ENCODE results near the gene PID1. TPM values are rescaled to one million over a fixed set of nuclear protein-coding genes. Genes with fewer than 3 reads are reported as not detected.

The PID1 gene
- total RNA-seq, 1 experiment from 2014 or later = 0.95 TPM

DNA sequence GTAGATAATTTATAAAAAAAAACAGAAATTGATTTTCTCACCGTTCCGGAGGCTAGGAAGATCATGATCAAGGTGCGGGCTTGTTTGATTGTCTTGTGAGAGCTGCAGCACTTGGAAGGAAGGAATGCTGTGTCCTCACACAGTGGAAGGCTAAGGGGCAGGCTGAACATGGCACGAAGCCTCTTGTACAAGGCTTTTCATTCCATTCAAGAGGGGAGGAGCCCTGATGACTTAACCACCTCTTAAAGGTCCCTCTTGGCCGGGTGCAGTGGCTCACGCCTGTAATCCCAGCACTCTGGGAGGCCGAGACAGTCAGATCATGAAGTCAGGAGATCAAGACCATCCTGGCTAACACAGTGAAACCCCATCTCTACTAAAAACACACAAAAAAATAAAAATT, 39.2 kb downstream of the PID1 start:
- in situ Hi-C loops (cut with HindIII; ENCODE audit: low pct_unique_long_range_greater_than_20kb, low sequenced_read_pairs) = no loop called here
- no peak for DNase-seq (ENCODE audit: low read depth, low spot score)

DNA sequence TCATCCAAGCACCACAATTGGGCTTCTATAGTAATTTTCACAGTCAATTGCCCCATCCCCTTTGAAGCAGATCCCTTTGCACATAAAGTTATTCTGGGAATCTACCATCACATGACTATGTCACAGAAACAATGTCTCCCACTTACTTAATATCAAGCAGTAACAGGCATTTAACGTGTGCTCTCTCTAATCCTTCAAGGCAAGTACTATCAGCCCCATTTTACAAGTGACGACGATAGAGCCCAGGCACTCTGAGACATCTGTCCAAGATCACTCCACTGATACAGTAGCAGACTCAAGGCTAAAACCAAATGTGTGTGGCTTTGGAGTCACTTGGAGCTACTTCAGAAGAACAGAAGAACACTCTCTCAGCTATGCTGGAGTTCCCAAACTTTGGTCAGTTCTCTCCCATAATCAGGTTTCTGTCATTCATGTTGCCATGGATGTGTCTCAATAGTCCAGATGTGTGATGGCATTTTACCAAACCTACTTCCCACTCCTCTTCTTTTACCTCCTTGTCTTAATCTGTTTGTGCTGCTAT, 39.7 kb downstream of the PID1 start:
- DNase-seq (ENCODE audit: low read depth, low spot score) = no peak
- in situ Hi-C loops (cut with HindIII; ENCODE audit: low pct_unique_long_range_greater_than_20kb, low sequenced_read_pairs) = no loop called here

DNA sequence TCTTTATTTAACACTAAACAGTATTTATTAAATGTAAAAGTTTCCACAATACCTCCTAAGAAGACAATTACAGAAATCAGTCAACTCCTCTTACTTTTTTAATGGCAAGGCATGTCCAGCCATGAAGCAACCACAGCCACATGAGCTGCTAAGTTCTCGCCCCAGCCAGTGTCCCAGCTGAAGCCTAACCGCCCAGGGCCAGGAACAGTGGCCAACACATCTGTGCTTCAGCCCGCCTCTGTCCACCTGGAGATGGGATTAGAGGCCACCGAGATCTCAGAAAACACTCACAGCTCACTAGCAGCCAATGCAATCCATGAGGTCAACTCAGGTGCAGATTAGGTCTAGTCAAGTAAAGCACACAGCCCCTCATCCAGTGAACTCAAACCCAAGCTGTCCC, 40.2 kb downstream of the PID1 start:
- in situ Hi-C loops (cut with HindIII; ENCODE audit: low pct_unique_long_range_greater_than_20kb, low sequenced_read_pairs) = no loop called here

DNA sequence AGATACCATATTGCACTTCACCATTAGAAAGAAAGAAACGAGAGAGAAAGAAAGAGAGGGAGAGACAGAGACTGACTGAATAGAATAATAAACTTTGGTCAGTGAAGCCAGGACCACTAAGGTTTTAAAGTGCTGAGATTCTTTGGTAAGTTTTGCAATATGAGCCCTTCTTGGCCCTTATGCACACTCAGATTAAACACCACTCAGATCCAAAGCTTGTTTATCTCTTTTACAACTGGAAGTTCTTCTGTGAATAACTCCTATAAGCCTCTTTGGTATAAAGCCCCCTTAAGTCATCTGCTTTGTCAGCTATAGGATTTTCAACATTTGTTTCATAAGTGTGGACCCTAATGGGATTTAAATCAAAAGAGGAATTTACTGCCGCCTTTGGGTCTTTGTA, 40.8 kb downstream of the PID1 start:
- DNase-seq (ENCODE audit: low read depth, low spot score) = no peak
- in situ Hi-C loops (cut with HindIII; ENCODE audit: low pct_unique_long_range_greater_than_20kb, low sequenced_read_pairs) = no loop called here

More for the DNA sequence above, 40.2 kb downstream of the PID1 start:
- no peak for DNase-seq (ENCODE audit: low read depth, low spot score)

DNA sequence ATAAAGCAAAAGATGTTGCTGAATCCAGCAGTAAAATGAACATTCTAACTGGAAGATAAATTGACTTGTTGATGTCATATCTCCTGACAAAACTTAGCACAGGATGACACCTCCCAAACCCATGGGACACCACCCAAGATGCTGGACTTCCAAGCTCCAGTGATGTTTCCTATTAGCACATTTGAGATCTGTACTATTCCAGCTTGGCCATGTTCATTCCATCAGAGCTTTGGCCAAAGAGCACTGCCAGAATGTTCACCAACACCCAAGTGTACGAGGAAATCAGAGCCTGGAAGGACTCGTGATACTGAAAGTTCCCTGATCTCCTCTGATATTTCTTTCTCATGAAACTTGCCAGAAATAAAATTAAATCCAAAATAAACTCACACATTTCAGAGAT, 44.7 kb downstream of the PID1 start:
- in situ Hi-C loops (cut with HindIII; ENCODE audit: low pct_unique_long_range_greater_than_20kb, low sequenced_read_pairs) = no loop called here
- DNase-seq (ENCODE audit: low read depth, low spot score) = no peak

DNA sequence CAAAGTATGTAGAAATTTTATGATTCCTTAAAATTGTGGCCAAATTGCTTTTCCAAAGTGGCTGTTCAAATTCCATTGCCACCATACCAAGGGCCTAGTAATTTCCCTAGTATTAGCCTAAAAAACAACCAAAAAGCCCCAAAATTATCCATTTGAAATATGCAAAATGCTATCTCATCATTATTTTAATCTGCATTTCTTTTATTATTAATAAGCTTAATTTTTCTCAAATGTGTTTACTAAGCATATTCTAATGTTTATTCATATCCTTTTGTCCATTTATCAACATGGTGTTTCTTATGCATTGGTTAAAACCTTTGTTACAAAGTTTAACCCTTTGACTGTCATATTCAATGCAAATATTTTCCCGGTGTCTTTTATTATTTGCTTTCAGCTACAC, 48.0 kb downstream of the PID1 start:
- in situ Hi-C loops (cut with HindIII; ENCODE audit: low pct_unique_long_range_greater_than_20kb, low sequenced_read_pairs) = no loop called here
- DNase-seq (ENCODE audit: low read depth, low spot score) = no peak

DNA sequence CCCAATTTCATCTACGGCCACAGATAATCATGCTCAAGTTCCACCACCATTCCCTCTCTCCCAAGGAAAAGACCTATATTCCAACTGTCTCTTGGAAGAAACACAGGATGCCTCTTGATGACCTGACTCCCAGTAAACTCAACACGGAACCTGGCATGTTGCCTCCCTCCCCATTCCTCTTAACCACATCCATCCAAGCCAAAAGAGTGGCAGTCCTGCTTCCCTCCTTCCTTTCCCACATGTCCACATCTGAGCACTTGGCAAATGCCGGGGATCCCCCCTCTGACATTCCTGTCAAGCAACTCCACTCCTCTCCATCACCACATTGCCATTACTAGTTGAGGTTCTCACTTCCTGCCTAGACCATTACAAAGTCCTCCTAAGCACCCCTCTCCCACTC, 49.4 kb downstream of the PID1 start:
- in situ Hi-C loops (cut with HindIII; ENCODE audit: low pct_unique_long_range_greater_than_20kb, low sequenced_read_pairs) = no loop called here
- DNase-seq (ENCODE audit: low read depth, low spot score) = no peak

DNA sequence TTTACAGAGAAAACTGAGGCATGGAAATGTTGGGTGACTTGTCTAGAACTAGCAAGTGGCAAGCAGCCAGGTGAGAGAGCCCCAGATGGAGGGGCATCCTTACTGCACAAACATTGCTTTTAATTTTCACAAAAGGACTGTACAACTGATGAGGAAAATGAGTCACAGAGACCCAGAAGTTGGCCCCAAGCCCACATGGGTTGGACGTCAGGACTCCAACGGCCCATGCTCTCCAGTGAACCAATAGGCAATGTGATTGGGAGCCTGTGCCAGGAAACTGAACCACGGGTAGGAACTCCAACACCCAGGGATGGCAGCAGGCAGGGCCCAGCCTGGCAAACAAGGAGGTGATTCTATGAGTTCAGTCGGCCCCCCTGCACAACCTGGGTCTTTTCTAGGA, 50.8 kb downstream of the PID1 start:
- no peak for DNase-seq (ENCODE audit: low read depth, low spot score)
- in situ Hi-C loops (cut with HindIII; ENCODE audit: low pct_unique_long_range_greater_than_20kb, low sequenced_read_pairs) = no loop called here

DNA sequence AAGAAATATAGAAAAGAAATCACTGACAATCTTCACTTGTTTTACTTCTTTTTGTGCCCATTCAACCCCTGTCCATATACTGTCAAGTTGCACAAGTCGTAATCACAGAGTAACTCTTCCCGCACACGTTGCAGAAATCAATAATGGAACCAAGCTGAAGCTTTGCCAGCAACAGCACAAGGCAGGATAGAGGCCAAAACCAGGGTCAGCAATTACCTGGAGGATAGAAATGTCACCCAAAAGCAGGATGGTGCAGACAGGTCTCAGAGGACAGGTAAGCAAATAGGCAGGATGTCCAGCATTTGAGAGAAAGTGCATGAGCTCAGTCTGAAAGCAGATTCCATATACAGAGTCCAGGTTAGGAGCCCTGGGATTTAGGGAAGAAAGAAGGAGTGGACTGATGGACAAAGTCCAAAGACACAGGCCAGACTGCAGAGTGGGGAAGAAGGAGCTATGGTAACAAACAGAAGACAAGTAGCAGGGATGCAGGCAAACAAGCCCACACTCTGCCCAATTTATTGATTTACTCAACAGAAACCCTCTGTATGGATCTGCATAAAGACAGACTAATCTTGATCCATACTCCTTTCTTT, 52.7 kb downstream of the PID1 start:
- in situ Hi-C loops (cut with HindIII; ENCODE audit: low pct_unique_long_range_greater_than_20kb, low sequenced_read_pairs) = no loop called here
- no peak for DNase-seq (ENCODE audit: low read depth, low spot score)

DNA sequence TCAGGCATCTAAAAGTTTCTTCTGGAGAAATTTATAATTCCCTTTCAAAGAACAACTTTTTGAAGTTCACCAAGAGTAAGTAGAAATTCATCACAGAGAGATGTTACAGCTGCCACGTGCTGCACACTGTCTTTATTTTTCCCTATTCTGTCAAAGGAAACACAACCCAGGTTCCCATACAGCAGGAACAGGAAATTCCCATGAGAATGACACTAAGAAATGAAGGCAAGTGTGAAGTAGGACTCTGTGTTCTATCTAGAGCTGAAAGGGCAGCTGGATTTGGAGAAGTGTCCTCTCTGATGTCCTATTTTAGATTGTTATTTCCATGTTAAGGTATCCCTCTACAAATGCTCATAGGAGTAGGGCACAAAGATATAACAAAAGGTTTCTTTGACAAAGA, 58.8 kb downstream of the PID1 start:
- in situ Hi-C loops (cut with HindIII; ENCODE audit: low pct_unique_long_range_greater_than_20kb, low sequenced_read_pairs) = no loop called here
- no peak for DNase-seq (ENCODE audit: low read depth, low spot score)

DNA sequence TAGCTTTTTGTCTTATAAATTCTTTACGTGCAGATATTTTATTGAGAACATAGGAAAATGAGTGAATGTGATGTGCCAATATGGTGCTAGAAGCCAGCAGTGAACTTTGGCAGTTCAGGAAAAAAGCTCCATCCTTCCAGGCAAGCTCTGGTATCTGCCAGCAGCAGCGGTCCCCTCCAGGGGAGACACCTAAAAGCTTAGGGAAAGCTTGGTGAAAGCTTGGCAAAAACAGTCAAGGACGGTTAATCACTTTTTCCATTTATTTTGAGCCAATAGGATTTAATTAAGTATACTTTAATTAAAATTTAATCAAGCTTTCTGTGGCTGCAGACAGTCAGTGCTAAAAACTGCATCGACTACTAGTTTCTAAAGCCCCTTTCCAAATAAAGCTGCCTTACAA, 60.4 kb downstream of the PID1 start:
- in situ Hi-C loops (cut with HindIII; ENCODE audit: low pct_unique_long_range_greater_than_20kb, low sequenced_read_pairs) = no loop called here
- DNase-seq (ENCODE audit: low read depth, low spot score) = no peak

DNA sequence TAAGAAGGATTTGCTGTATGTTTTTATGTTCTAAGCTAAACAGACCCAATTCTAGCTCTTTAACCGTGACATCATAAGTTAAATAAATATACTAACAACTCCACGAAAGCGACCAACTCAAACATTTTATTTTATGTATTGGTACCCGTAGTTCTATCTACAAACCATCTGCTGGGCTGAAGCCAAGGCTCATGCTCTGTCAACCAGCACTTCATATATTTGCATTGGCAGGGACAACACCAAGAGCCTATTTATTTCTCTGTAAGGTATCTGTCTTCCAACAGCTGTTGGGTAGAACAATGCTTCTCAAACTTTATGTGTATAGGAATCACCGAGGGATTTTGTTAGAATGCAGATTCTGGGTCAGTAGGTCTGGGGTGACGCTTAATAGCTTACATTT, 64.5 kb downstream of the PID1 start:
- in situ Hi-C loops (cut with HindIII; ENCODE audit: low pct_unique_long_range_greater_than_20kb, low sequenced_read_pairs) = no loop called here
- DNase-seq (ENCODE audit: low read depth, low spot score) = no peak

DNA sequence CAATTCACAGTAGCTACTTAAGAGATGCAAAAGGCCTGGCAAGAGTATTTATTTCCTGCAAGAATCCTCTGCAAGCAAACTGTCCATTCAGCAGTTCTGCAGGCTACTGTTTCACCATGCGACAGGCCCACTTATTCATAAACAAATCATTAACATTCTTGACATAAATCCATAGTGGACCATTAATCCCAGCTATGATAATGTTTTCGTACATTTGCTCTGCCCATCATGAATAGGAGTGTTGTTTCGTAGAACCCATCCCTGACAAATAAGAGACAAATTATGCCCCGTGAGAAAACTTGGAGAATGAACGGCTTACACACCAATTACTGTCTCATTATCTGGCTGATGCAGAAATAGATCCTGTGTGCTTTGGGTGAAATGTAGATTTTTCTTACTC, 65.4 kb downstream of the PID1 start:
- in situ Hi-C loops (cut with HindIII; ENCODE audit: low pct_unique_long_range_greater_than_20kb, low sequenced_read_pairs) = no loop called here
- DNase-seq (ENCODE audit: low read depth, low spot score) = peak; percentile 43

DNA sequence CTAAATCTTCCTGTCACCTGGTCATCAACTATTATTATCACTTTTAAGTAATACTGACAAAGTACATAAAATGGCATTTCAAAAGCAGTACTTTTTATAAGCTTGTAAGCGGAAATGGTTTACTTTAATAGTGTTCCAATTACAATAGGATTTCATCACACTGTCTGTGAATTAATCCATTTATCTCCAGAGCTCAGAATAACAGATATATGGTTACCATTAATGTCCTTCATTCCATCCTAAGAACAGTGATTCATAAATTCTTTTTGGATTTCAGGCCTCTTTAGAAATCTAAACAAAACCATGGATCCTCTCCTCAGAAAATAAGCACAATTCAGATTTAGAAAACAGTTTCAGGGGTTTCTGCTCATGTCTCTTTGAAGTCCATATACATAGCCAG, 68.4 kb downstream of the PID1 start:
- in situ Hi-C loops (cut with HindIII; ENCODE audit: low pct_unique_long_range_greater_than_20kb, low sequenced_read_pairs) = no loop called here
- no peak for DNase-seq (ENCODE audit: low read depth, low spot score)

DNA sequence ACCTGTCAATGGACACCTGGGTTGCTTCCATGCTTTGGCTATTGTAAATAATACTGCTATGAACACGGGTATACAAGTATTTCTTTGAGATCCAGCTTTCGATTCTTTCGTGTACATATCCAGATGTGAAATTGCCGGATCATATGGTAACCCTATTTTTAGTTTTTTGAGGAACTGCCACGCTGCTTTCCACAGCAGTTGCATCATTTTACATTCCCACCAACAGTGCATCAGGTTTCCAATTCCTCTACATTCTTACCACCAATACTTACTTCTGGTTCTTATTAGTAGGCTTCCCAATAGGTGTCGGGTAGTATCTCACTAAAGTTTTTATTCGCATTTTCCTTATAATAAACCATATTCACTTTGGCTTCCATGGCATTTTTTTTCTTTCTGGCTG, 69.6 kb downstream of the PID1 start:
- in situ Hi-C loops (cut with HindIII; ENCODE audit: low pct_unique_long_range_greater_than_20kb, low sequenced_read_pairs) = no loop called here
- no peak for DNase-seq (ENCODE audit: low read depth, low spot score)

DNA sequence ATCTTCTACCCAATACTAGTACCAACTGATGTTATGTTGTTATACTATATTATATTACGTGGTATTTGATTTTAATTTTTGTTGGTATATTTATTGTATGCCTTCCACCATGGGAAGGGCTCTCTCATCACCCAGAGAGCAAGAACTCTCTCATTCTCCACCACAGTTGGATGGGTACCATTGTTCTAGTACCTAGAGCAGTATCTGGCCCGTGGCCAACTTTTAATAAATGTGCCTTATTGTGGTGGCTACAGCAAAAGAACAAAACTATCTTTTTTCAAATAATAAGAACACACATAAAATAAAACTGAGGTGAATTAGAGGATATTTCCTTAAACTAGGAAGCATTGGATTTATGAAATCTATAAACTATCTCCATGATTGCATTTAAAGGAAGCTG, 71.8 kb downstream of the PID1 start:
- DNase-seq (ENCODE audit: low read depth, low spot score) = no peak
- in situ Hi-C loops (cut with HindIII; ENCODE audit: low pct_unique_long_range_greater_than_20kb, low sequenced_read_pairs) = no loop called here

DNA sequence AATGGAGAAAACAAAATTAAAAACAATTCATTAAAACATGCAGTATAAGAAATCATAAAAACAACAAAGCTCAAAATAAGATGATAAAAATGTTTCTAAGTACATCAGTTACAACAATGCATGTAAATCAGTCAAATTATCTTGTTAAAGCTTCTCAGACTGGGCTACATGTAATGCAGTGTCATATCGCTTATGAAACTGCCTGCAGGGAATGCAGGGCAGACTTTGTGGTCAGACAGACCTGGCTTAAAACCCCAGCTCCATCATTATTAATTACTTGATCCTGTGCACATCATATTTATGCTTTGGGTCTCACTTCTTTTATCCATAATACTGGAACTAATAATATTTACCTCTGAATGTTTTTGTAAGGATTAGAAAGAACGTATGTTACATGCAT, 74.6 kb downstream of the PID1 start:
- in situ Hi-C loops (cut with HindIII; ENCODE audit: low pct_unique_long_range_greater_than_20kb, low sequenced_read_pairs) = no loop called here
- DNase-seq (ENCODE audit: low read depth, low spot score) = no peak

DNA sequence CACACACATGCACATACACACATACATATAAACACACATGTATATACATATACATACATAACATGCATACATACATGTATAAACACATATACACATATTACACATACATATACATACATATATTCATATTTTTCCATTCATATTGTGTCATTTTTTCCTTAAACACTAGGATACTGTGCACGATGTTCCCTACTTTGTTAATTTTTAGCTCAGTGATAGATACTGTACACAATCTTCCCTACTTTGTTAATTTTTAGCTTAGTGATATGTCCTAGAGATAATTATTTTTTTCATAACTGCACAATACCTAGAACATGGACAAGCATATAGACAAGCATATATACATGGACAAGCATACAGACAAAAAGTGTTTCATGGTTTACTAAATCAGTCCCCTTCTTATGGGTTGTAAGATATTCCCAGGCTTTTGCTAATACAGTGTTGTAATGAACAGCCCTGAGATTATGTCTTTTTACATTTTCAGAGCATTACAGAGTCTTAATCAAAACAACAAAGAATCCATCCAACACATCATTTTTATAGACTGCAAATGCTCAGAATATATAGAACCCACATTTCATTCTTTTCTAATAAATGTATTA, 75.6 kb downstream of the PID1 start:
- in situ Hi-C loops (cut with HindIII; ENCODE audit: low pct_unique_long_range_greater_than_20kb, low sequenced_read_pairs) = no loop called here
- DNase-seq (ENCODE audit: low read depth, low spot score) = no peak

DNA sequence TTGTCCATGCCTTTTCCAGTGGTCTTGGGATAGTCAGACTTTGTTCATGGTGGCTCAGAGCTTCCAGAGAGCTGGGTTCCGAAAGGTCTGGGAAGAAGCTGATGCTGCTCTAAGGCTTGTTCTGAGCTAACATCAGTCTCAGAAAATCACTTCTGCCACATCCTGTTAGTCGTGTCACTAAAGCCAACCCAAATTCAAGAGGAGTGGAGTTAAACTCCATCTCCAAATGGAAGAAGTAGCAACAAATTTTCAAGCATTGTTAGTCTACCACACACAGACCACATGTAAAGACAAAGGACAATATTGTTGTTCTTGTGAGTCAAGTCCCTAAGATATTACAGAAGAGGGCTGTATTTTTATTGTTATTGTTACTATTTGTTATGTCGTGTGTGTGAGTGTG, 77.8 kb downstream of the PID1 start:
- in situ Hi-C loops (cut with HindIII; ENCODE audit: low pct_unique_long_range_greater_than_20kb, low sequenced_read_pairs) = no loop called here
- DNase-seq (ENCODE audit: low read depth, low spot score) = no peak

DNA sequence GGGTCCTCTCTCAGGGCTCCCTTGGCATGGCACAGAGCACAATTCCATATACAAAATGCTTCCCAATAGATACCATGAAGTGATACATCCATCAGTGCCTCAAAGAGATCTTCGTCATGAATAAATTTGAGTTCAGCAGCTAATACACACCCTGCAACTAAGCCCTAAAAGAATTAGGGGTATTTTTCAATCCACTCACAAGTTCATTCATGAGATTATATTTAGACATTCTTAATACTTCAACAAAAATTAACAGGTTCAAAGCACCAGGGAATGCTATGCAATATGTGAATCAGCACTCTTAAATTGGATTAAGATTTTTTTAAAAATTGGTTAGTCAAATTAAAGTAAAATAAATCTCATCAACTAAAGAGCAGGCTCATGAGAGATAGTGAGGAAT, 79.7 kb downstream of the PID1 start:
- in situ Hi-C loops (cut with HindIII; ENCODE audit: low pct_unique_long_range_greater_than_20kb, low sequenced_read_pairs) = no loop called here
- no peak for DNase-seq (ENCODE audit: low read depth, low spot score)
